Measurements from ENCODE around the gene CDH15.

CDH15 gene

DNA sequence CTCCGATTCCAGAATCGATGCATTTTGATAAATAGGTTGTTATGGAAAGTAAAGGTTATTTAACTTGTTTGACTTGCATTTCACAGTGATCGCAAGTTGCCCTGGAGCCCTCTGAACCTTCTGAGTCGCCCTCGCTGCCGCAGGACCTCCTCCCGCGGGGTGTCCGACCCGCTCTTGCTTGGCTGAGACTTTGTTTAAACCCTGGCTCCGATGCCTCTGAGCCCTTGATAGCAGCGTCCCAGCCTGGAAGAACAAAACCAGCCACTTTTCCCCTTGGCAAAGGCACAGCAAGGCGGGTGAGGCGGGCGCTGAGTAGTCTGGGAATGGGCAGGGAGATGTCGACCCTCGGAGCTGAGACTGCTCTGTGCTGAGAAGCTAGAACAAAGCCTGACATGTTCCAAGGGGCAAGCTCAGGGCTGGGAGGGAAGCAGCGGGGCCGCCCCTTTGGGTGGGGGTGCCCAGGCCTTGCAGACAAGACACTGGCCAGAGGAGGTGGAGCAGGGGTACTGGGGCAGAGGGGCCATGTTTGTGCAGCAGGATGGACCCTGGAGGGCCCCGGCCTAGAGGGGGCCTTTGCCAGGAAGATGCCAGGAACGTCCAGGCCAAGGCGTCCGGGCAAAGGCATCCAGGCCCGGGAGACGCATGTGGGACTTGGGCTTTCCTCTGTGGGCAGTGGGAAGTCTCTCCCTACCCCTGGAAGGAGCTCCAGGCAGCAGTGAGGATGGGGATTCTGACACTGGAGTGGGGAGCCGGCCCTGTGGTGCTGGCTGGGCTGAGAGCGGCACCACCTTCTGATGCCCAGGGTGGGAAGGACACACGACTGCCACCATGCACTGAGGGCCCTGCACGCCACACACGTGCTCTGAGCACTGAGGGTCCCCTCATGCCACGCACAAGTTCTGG, 30.3 kb upstream of the CDH15 start:
- no peak for DNase-seq (ENCODE audit: low read depth in 2 of 2)

DNA sequence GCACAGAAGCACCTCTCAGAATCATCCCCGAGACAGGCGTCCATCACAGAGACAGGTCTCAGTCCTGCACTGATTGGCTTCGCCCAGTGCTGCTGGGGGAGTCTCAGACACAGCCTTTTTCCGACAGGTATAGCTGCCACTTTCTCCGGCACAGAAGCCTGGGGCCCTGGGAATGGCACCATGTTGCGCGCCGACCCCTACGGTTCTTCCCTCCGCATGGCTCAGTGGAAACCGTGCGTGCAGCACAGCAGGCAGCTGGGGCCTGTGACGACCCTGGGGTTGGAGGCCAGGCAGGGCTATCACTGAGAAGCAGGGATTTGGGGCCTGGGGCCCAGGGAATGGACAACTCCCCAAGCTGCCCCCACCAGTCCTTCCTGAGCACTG, 29.7 kb upstream of the CDH15 start:
- DNase-seq (ENCODE audit: low read depth in 2 of 2) = no peak

DNA sequence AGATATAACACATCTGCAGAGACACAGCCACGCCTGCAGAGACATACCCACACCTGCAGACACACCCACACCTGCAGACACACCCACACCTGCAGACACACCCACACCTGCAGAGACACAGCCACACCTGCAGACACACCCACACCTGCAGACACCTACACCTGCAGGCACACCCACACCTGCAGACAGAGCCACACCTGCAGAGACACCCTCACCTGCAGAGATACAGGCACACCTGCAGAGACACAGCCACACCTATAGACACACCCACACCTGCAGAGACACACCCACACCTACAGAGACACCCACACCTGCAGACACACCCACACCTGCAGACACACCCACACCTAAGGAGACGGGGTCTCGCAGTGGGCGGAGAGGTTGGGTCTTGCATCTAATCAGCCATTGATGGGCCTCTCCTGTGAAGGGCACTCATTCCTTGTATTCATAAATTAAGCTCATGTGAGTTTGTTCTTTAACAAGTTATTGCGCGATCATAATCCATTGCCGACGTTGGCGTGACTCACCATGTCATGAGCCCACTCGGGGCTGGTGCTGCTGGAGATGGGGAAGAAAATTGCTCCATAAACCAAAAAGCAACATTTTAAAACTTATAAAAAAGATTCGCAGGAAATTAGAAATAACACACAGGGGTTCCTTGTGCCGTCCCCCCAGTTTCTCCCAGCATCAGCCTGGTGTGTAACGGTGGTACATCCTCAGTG, 28.9 kb upstream of the CDH15 start:
- DNase-seq (ENCODE audit: low read depth in 2 of 2) = no peak

DNA sequence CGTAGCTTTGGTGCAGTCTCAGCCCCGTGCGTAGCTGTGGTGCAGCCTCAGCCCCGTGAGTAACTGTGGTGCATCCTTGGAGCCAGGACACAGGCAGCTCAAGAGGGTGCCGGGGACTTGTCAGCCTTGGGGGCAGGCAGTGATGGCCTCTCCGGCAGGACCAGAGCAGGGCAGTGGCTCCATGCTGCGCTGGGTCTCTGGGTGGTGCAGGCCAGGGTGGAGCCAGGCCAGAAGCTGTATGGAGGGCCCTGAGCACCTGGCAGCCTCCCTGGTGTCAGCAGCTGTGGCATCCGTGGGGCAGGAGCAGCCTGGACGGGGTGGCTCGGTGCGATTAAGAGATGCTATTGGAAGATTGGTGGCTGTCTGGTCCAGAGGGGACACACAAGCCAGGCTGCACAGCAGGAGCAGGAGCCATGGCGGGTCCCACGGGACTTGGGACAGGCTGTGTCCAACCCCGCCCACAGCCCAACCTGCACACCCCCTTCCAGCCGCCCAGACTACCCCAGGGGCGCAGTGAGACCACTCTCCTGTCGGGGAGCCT, 28.3 kb upstream of the CDH15 start:
- DNase-seq (ENCODE audit: low read depth in 2 of 2) = no peak

DNA sequence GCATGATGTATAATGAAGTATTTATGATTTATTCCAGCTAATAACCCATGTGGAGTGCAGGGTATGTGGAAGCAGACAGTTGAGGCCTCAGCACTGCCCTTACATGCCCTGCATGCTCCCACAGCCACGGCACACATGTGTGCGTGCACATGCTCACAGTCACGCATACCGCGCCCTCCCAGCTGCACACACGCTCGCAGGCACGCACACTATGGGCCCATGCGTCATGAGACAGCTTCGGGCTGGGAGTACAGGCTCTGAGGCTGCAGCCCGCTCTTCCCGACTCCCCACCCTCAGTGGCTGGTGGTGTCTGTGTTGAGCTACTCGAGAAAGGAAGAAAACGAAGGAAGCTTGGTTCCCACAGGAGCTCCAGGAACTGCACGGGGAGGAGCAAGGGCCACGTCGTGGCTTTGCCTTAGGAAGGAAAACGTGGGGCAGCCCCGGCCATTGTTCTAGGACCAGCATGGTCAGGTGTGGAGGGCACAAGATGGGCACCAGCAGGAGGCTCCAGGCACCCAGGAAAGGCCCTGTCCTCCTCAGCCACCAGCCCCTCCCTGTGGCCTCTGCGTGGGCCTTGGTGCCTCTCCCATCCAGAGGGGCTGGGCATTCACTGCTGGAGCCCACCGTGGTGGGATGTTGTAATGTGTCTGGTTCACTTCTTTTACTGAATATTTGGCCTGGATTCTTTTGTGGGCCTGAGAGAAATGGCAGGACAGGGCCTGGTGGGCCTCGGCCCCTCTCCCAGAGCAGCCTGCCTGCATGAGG, 27.5 kb upstream of the CDH15 start:
- DNase-seq (ENCODE audit: low read depth in 2 of 2) = no peak

DNA sequence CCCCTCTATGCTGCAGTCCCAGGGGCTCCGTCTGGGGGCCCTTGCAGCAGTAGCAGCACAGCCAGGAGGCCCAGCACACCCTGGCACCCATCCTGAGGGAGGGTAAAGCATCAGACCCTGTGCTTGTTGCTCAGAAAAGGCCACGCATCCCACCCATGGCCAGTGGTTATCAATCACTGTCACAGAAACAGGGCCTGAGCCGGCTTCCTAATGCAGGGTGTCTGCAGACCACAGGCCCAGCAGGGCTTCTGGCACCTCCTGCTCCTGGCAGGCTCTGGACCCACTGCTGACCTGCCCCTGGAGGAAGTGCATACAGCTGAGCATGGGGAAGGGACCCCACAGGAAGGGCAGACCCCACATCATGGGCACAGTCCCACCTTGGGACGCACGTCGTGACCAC, 26.9 kb upstream of the CDH15 start:
- DNase-seq (ENCODE audit: low read depth in 2 of 2) = no peak

DNA sequence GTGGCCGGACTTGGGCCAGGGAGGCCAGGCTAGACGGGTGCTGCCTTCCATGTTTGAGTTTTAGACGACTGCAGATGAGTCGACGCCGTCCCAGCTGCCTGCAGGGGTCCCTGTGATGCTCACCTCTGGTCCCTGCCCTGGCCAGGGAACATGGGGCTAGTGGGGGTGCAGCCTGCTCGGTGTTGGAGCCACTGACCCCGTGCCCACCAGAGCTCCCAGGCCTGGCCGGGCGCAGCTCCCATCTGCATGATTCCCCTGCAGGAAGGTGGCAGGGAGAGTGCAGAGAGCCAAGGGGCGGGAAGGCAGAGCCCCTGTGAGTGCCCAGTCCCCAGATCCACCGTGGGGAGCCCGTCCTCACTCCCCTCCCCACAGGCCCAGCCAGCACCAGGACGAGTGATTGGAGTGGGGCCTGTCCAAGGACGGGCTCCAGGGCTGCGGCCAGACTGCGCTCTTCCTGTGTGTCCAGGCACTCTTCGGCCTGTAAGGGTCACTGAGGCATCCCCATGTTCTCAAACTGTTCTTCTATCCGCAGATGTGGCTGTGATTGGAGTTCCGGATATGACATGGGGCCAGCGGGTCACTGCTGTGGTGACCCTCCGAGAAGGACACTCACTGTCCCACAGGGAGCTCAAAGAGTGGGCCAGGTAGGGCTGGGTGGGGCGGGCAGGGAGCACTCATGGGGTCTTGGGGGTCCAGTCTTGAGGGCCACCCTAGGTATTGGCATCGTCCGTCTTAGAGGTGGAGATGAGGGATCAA, 26.0 kb upstream of the CDH15 start:
- DNase-seq (ENCODE audit: low read depth in 2 of 2) = no peak

DNA sequence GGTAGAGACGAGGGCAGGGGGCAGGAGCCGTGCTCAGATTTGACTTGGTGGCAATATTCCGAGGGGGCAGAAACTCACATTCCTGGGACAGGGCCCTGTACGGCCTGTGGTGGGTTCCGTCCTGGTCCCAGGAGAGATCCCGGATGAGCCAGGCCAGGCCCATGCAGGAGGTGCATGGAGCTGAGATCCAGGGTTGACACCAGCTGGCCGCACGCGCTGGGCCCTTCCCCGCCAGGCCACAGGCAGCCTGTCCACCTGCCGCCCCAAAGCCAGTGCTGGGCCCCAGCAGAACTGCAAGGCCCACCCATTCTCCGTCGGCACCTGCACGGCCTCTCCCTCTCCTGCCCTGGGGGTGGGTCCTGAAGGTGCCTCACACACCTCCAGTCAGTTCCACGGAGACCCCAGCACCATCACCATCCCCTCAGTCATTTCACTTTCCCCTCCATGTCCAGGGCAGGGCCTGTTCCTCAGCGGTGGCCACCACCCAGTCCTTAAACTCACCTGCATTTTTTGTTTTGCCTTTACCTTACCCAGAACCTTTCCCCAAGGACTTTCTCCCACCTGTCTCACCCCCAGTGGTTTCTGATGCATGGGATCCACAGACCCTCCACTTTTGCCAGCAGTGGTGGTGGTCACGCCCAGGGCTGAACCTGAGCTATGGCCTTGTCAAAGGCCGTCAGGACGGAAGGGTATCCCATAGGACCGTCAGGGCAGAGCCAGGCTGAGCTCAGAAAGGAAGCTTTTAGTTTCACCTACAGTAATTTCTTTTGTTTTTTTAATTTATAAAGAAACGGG, 25.1 kb upstream of the CDH15 start:
- DNase-seq (ENCODE audit: low read depth in 2 of 2) = no peak

DNA sequence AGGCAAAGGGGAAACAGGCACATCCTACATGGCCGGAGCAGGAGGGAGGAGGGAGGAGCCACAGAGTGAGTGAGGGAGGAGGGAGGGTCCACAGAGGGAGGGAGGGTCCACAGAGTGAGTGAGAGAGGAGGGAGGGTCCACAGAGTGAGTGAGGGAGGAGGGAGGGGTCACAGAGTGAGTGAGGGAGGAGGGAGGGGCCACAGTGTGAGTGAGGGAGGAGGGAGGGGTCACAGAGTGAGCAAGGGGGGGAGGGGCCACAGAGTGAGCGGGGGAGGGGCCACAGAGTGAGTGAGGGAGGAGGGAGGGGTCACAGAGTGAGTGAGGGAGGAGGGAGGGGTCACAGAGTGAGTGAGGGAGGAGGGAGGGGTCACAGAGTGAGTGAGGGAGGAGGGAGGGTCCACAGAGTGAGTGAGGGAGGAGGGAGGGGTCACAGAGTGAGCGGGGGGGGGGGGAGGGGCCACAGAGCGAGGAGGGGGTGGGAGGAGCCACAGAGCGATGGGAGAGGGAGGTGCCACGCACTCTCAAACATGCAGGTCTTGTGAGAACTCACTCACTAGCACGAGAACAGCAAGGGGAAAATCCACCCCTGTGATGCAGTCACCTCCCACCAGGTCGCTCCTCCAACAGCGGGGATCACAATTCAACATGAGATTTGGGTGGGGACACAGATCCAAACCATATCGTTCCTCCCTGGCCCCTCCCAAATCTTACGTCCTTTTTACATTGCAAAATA, 24.3 kb upstream of the CDH15 start:
- DNase-seq (ENCODE audit: low read depth in 2 of 2) = no peak

DNA sequence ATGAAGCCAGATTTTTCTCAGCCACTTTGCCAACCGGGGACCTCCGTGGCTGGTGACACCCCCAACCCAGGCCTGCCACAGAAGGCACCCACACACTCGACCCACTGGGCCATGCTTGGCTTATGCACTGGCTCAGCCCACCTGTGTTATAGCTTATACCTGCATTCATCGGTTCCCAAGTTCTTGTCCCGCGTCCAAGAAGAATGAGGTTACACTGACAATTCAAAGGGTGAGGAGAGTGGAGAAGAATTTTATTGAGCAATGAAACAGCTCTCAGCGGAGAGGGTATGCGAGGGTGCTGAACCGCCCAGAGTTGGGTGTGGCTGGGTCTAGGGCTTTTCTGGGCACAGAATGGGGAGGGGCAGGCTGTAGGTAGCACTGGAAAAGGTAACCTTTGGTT, 22.2 kb upstream of the CDH15 start:
- no peak for DNase-seq (ENCODE audit: low read depth in 2 of 2)

DNA sequence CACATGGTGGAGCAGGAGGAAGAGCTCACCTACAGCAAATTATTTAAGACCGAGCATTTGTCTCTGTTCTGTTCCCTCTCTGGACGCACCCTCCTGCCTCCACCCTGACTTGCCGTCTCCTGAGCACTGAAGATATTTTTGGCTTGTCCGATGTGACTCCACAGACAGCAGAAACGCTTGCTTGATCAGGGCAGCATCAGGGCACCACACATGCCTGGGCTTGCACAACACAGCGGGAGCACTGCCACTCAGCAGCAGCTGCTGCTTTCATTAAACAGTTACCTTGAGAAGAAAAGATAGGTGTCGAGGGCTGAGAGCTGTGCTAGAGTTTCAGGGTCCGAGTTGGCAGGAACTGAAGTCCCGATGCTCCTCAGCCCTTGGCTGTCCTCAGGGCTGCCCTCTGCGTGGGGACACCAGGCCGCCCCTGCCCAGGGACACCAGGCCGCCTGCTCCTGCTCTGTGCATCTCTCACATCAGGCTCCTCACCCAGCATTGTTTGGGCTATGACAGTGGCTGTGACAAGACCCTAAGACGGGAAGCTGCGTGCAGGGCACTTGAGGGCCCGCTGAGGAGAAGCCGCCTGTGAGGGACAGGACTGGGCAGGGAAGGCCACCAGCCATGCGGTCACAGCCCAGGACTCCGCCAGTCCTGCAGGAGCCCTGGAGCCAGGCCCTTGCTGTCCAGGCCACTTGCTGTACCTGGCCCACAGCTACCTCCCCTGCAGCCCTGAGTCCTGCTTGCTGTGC, 21.3 kb upstream of the CDH15 start:
- no peak for DNase-seq (ENCODE audit: low read depth in 2 of 2)

DNA sequence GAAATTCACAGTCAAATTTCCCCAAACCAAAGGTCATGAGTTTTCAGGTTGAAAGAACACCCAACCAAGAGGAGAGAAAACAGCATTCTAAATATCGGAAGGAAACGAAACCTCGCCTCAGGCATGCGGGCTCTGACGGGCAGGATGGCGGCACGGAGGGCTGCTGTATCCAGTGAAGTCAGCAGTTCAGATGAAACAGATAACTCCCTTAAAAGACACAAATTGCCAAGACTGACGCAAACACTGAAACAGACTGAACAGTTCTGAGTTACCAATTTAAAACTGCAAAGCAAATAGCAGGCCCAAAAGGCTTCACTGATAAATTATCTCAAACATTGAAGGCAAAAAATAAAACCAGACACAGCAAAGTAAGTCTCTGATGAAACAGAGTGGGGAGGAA, 20.6 kb upstream of the CDH15 start:
- DNase-seq (ENCODE audit: low read depth in 2 of 2) = no peak

DNA sequence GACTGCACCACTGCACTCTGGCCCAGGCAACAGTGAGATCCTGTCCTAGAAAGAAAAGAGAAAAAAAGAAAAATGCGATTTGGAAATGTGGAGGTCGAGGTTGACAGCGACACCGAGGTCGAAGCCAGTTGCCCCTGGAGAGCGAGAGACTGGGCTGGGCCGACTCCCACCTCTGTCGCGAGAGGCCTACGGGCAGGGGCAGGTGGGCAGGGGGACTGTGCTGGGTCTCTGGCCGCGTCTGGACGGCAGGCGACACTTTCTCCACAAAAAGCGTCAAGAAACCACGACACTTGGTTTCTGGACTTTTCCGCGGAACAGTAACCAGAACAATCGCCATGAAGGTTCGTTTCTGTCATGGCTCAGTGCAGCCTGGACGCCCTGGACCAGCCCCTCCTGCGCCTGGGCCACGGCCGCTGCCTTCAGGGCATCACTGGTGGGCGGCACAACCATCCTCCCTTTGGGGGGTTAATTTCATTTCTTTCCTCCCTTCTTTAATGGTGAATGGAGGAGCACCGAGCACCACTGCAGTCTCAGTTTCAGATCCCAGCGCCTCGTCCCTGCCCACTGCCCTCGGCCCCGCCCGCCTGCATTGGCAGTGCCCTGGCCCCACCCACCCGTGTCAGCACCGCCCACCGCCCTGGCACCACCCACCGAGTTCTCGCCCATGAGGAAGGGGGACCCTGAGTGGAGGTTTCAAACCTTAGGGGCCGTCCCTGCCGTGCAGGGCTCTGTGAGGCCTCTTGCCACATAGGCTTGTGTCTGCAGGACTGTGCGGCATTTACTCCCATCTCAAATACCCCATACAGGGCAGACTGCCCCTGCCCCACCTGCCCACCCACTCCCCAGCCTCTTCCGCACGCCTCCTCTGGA, 18.5 kb upstream of the CDH15 start:
- DNase-seq (ENCODE audit: low read depth in 2 of 2) = no peak

DNA sequence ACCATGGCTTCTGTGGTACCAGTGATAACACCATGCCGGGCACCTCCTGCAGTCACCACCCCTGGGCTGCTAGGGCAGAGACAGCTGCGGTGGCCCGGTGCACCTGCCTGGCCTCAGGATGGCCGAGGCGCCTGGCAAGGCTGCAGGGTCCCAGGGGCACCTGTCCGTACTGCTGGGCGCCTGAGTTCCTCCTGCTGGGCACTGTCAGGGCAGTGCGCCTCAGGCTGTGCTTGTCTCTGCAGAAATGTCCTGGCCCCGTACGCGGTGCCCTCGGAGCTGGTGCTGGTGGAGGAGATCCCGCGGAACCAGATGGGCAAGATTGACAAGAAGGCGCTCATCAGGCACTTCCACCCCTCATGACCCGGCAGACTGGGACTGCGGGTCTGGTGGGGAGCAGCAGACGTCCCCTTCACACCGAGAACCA, 17.7 kb upstream of the CDH15 start:
- no peak for DNase-seq (ENCODE audit: low read depth in 2 of 2)

DNA sequence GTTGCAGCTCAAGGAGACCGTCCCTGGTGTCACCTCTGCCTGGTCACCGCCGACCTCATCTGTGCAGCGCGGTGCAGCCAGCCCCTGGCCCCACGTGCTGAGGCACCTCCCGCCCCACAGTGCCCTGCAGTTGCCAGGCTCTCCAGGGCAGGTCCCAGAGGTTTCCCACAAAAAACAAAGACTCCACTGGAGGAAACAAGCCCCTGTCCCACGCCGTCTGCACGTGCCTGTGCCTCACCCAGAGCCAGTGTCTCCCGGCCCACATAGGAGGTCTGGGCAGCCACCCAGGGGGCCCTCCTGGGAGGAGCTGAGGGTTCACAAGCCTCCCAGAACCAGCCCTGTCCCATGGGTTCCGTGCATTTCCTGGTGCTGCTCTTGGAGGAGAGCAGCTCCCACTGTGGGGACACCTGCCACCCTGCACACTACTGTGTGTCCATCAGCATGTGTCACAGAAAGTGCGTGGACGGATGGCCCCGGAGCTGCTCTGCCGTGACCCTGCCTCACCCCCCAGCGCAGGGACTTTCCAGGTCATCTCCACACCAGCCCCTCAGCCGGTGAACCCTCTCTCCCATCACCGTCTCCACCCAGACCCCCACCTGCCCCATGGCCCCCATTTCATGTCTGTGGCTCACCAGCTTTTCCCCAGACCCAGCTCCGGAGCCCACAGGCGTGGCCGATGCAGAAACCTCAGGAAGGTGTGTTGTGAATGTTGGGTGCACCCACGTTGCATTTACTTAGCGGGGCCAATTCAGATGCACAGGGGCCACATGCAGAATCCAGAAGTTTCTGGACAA, 17.0 kb upstream of the CDH15 start:
- no peak for DNase-seq (ENCODE audit: low read depth in 2 of 2)

DNA sequence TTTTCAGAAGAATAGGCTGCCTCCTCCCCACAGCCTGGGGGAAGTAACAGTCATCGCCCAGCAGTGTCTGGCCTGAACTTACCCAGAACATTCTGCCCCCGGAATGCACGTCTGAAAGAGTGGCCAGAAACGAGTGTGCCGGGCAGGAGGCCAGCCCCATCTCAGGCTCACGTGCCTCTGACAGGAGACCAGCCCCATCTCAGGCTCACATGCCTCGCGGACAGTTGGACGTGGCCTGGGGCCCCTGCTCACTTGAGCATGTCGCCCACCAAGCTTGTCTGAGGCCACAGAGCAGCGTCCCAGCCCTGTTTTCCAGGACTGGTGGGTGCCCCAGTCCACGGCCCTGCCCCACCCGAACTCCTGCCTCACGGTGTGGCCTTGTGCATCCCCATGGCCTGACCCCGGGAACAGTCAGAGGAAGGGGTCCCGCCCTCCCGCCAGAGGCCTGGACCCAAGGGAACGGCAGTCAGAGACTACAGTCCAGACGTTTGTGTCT, 16.3 kb upstream of the CDH15 start:
- no peak for DNase-seq (ENCODE audit: low read depth in 2 of 2)
